ENCODE data around the gene RNF208.

GRCh38 chr9:137254624-137255447, 32.8 kb upstream of the RNF208 start, which contains the start of gene NELFB:
- peak in 1 of 6 experiments; percentile 19 for TF ChIP-seq CTCF (IDR thresholded peaks at IDR 0.05)
- peak in 1 of 2 donors; percentile 68 for TF ChIP-seq POLR2A (IDR thresholded peaks at IDR 0.05)
